Upper lobe of left lung (tissue), 6 donors: ENCODE measurements around the gene ZNF593. TPM values are rescaled to one million over a fixed set of nuclear protein-coding genes. Genes with fewer than 3 reads are reported as not detected.

Experiments used
- ATAC-seq, 2 donors: fragments of 200-7000 bp; cut with Tn5 transposase; one replicate each; pipeline ENCODE4 v1.9.1; 2022; ENCODE audit warnings: mild to moderate bottlenecking in 2 of 2, moderate library complexity in 2 of 2; ENCODE audit not compliant: low FRiP score in 2 of 2
- DNase-seq, 2 donors: peaks; one replicate each; pipeline ENCODE4 v3.0.0-alpha.2; 2019 to 2020
- H3K27ac ChIP-seq, 4 donors: fragments of 200-600 bp; sonication (generic); one replicate each; pipeline ENCODE4 v1.5.1; 2016 to 2019
- H3K27me3 ChIP-seq, 4 donors: fragments of 200-600 bp; sonication (generic); one replicate each; pipeline ENCODE4 v1.5.1; 2017 to 2019
- H3K36me3 ChIP-seq, 4 donors: fragments of 200-600 bp; sonication (generic); one replicate each; pipeline ENCODE4 v1.5.1; 2016 to 2019
- H3K4me1 ChIP-seq, 4 donors: fragments of 200-600 bp; sonication (generic); one replicate each; pipeline ENCODE4 v1.5.1; 2018 to 2019
- H3K4me3 ChIP-seq, 4 donors: fragments of 200-600 bp; sonication (generic); one replicate each; pipeline ENCODE4 v1.5.1; 2017 to 2019; ENCODE audit warnings: mild to moderate bottlenecking in 2 of 4, moderate library complexity in 1 of 4
- H3K9me3 ChIP-seq, 4 donors: fragments of 200-600 bp; sonication (generic); one replicate each; pipeline ENCODE4 v1.5.1; 2018 to 2019
- CTCF ChIP-seq, 6 experiments: fragments of 450-650 bp in 4 of 6; fragments of 200-600 bp in 2 of 6; sonication (generic) in 2 of 6; IDR thresholded peaks; one replicate each; pipeline ENCODE4 v1.5.1; 2016 to 2019; ENCODE audit warnings: antibody characterized with exemption in 6 of 6
- EP300 ChIP-seq, 4 donors: sonication (generic); formaldehyde crosslinking; IDR thresholded peaks; one replicate each; pipeline ENCODE4 v1.5.1; 2017; ENCODE audit warnings: antibody characterized with exemption in 4 of 4, control low read depth in 2 of 4
- POLR2A ChIP-seq, 4 donors: fragments of 450-650 bp; IDR thresholded peaks; one replicate each; pipeline ENCODE4 v1.5.1; 2016 to 2017; ENCODE audit warnings: antibody characterized with exemption in 4 of 4, mild to moderate bottlenecking in 2 of 4
- POLR2AphosphoS5 ChIP-seq, 2 donors: sonication (generic); formaldehyde crosslinking; IDR thresholded peaks; one replicate each; pipeline ENCODE4 v1.5.1; 2017; ENCODE audit warnings: antibody characterized with exemption in 2 of 2
- WGBS, 2 donors: methylation state at CpG; one replicate each; pipeline ENCODE4 v1.1.5; 2017 to 2018; 5-methylcytosine and 5-hydroxymethylcytosine counted together
- total RNA-seq, 6 donors: library from RNA; depleted of rRNA in 4 of 6; stranded (reverse); fragments of >200 nt in 4 of 6; gene quantifications; one replicate each; pipeline versions ENCODE4 v1.1.0 to v1.2.1, GENCODE V29; 2016 to 2021
- donor health status: DM: no; HTN: no; CAD: no; lungs with moderate emphysema.
- donor health status: DM: no; HTN: yes; CAD: no; lungs with severe emphysema.

Gene ZNF593
- total RNA-seq, 6 donors from 2014 or later = 9.8 to 46.5 (median 29.2) TPM

- peaks cover 0 to 2% (median 0%) of the 10 kb centered on the region in 4 donors for H3K4me1 ChIP-seq
- H3K36me3 ChIP-seq = no peaks in the 10 kb centered on the region
- no peaks in the 10 kb centered on the region for H3K9me3 ChIP-seq
- no peak overlapping the region for H3K27ac ChIP-seq
- no peaks in the 10 kb centered on the region for H3K27me3 ChIP-seq
- DNase-seq (no peak), ATAC-seq (no peak)
- no peak overlapping the region for H3K4me3 ChIP-seq
- no peak for TF ChIP-seq POLR2AphosphoS5 (IDR thresholded peaks at IDR 0.05)
- TF ChIP-seq EP300 (IDR thresholded peaks at IDR 0.05) = no peak
- TF ChIP-seq POLR2A (IDR thresholded peaks at IDR 0.05) = no peak
- TF ChIP-seq CTCF (IDR thresholded peaks at IDR 0.05) = no peak
- 72 to 73% methylated on average over 3 of the region's 3 CpGs for WGBS, 2 donors
These were observed 26.1 kb downstream of the ZNF593 start for GRCh38 chr1:26195805-26196204.

GRCh38 chr1:26197301-26197700 lies 27.6 kb downstream of the ZNF593 start:
- DNase-seq = no peak
- Histone ChIP-seq H3K4me3 (no peak overlapping the region), H3K4me1 (peaks cover 0 to 7% (median 4%) of the 10 kb centered on the region in 4 donors), H3K36me3 (no peaks in the 10 kb centered on the region), H3K9me3 (no peaks in the 10 kb centered on the region), H3K27ac (no peak overlapping the region), H3K27me3 (no peaks in the 10 kb centered on the region)
- TF ChIP-seq POLR2AphosphoS5 (IDR thresholded peaks at IDR 0.05) = no peak
- no peak for TF ChIP-seq POLR2A (IDR thresholded peaks at IDR 0.05)
- no peak for TF ChIP-seq CTCF (IDR thresholded peaks at IDR 0.05)
- no peak for TF ChIP-seq EP300 (IDR thresholded peaks at IDR 0.05)
- WGBS, 2 donors = 95 to 100% methylated on average over 3 of the region's 3 CpGs
- no peak for ATAC-seq

GRCh38 chr1:26197813-26198212 lies 28.1 kb downstream of the ZNF593 start:
- Histone ChIP-seq H3K36me3 (no peaks in the 10 kb centered on the region), H3K4me3 (no peak overlapping the region), H3K27me3 (no peaks in the 10 kb centered on the region), H3K4me1 (peaks cover 0 to 7% (median 4%) of the 10 kb centered on the region in 4 donors), H3K27ac (no peak overlapping the region), H3K9me3 (no peaks in the 10 kb centered on the region)
- no peak for DNase-seq
- whole genome bisulfite sequencing, 2 donors = 93 to 94% methylated on average over 11 of the region's 11 CpGs
- TF ChIP-seq POLR2A (IDR thresholded peaks at IDR 0.05) (no peak), CTCF (IDR thresholded peaks at IDR 0.05) (no peak), POLR2AphosphoS5 (IDR thresholded peaks at IDR 0.05) (no peak), EP300 (IDR thresholded peaks at IDR 0.05) (no peak)
- no peak for ATAC-seq

- H3K27ac ChIP-seq = no peak overlapping the region
- H3K27me3 ChIP-seq = no peaks in the 10 kb centered on the region
- ATAC-seq (no peak), DNase-seq (no peak)
- TF ChIP-seq POLR2AphosphoS5 (IDR thresholded peaks at IDR 0.05) (no peak), POLR2A (IDR thresholded peaks at IDR 0.05) (no peak), CTCF (IDR thresholded peaks at IDR 0.05) (no peak)
- H3K4me3 ChIP-seq = no peak overlapping the region
- H3K9me3 ChIP-seq = no peaks in the 10 kb centered on the region
- H3K36me3 ChIP-seq = no peaks in the 10 kb centered on the region
- peaks cover 0 to 7% (median 4%) of the 10 kb centered on the region in 4 donors for H3K4me1 ChIP-seq
- WGBS, 2 donors = 84 to 86% methylated on average over 5 of the region's 5 CpGs
These were observed 30.7 kb downstream of the ZNF593 start for GRCh38 chr1:26200413-26200812.

- H3K4me1 ChIP-seq = peaks cover 0 to 7% (median 4%) of the 10 kb centered on the region in 4 donors
- no peaks in the 10 kb centered on the region for H3K36me3 ChIP-seq
- H3K9me3 ChIP-seq = no peaks in the 10 kb centered on the region
- ATAC-seq = no peak
- WGBS, 2 donors = 82 to 83% methylated on average over 5 to 9 of the region's 9 CpGs
- no peak for DNase-seq
- no peak for TF ChIP-seq POLR2A (IDR thresholded peaks at IDR 0.05)
- no peak for TF ChIP-seq CTCF (IDR thresholded peaks at IDR 0.05)
- TF ChIP-seq EP300 (IDR thresholded peaks at IDR 0.05) = no peak
- TF ChIP-seq POLR2AphosphoS5 (IDR thresholded peaks at IDR 0.05) = no peak
- H3K27ac ChIP-seq = no peak overlapping the region
- no peak overlapping the region for H3K4me3 ChIP-seq
- no peaks in the 10 kb centered on the region for H3K27me3 ChIP-seq
These were observed 34.1 kb downstream of the ZNF593 start for GRCh38 chr1:26203642-26204318.
